Measurements from ENCODE around the gene SHPK.

Gene SHPK

GRCh38 chr17:3589784-3590183 is 46.3 kb downstream of the SHPK start (continued):
- TF ChIP-seq HIC1 (tag by site-specific recombination; IDR thresholded peaks at IDR 0.05): no peak

GRCh38 chr17:3585826-3586225 is 50.2 kb downstream of the SHPK start:
- H3K36me3 ChIP-seq (ENCODE audit: control insufficient read depth in 2 of 2, insufficient read depth in 1 of 2, low read length in 2 of 2): peaks cover 12 to 62% of the 10 kb centered on the region in 2 experiments; a peak in 2 of 3 replicates

GRCh38 chr17:3583456-3583855 is 52.6 kb downstream of the SHPK start:
- CTCF ChIA-PET: no interaction called here
- peaks cover 8 to 51% of the 10 kb centered on the region in 2 experiments; a peak in 2 of 3 replicates for H3K36me3 ChIP-seq (ENCODE audit: control insufficient read depth in 2 of 2, insufficient read depth in 1 of 2, low read length in 2 of 2)

More at GRCh38 chr17:3585826-3586225, 50.2 kb downstream of the SHPK start:
- CTCF ChIA-PET: no interaction called here
- H3K27ac ChIP-seq (ENCODE audit: extremely low read depth, low read depth, low read length): no peak overlapping the region
- TF ChIP-seq ZNF274 (IDR thresholded peaks at IDR 0.05; ENCODE audit: low read length): no peak
- no peak for TF ChIP-seq ZNF274 (tag by site-specific recombination; IDR thresholded peaks at IDR 0.05; ENCODE audit: borderline replicate concordance)
- TF ChIP-seq ZFHX2 (tag by site-specific recombination; conservative IDR thresholded peaks at IDR 0.05): peak; percentile 19; the same call in 1 of the 2 replicates
- POLR2A ChIA-PET: no interaction called here
- H3K4me1 ChIP-seq (ENCODE audit: control insufficient read depth, insufficient read depth, low read length): no peaks in the 10 kb centered on the region
- H3K9me3 ChIP-seq (ENCODE audit: control insufficient read depth, insufficient read depth, low read depth, low read length): no peaks in the 10 kb centered on the region
- no peak overlapping the region for H3K4me3 ChIP-seq (ENCODE audit: low read depth, low read length)

More at GRCh38 chr17:3583456-3583855, 52.6 kb downstream of the SHPK start:
- H3K4me3 ChIP-seq (ENCODE audit: low read depth, low read length): no peak overlapping the region
- H3K9me3 ChIP-seq (ENCODE audit: control insufficient read depth, insufficient read depth, low read depth, low read length): no peaks in the 10 kb centered on the region
- H3K4me1 ChIP-seq (ENCODE audit: control insufficient read depth, insufficient read depth, low read length): no peaks in the 10 kb centered on the region
- POLR2A ChIA-PET: no interaction called here
- TF ChIP-seq ZNF558 (tag by site-specific recombination; IDR thresholded peaks at IDR 0.05): no peak
- TF ChIP-seq ZBTB44 (tag by site-specific recombination; IDR thresholded peaks at IDR 0.05): no peak
- no peak for TF ChIP-seq KLF8 (tag by site-specific recombination; IDR thresholded peaks at IDR 0.05)
- TF ChIP-seq ZNF112 (tag by site-specific recombination; IDR thresholded peaks at IDR 0.05): no peak
- no peak for TF ChIP-seq ZNF707 (tag by site-specific recombination; IDR thresholded peaks at IDR 0.05)
- no peak for TF ChIP-seq REST (tag by site-specific recombination; IDR thresholded peaks at IDR 0.05)
- no peak for TF ChIP-seq ZBTB6 (tag by site-specific recombination; IDR thresholded peaks at IDR 0.05)
- no peak for TF ChIP-seq ZNF549 (tag by site-specific recombination; IDR thresholded peaks at IDR 0.05)
- no peak for TF ChIP-seq ZNF2 (tag by site-specific recombination; IDR thresholded peaks at IDR 0.05)
- no peak overlapping the region for H3K27ac ChIP-seq (ENCODE audit: extremely low read depth, low read depth, low read length)

Data from HEK293 (cell line).